MCF 10A (cell line): Measurements from ENCODE around the gene FARS2. TPM values are rescaled to one million over a fixed set of nuclear protein-coding genes. Genes with fewer than 3 reads are reported as not detected.

Source experiments
- BruUV-seq: library from RNA; stranded (reverse); fragments of 400-500 nt; replicated peaks from 2 replicates; lab custom pipeline; 2021; lab: Mats Ljungman, UMichigan
- CTCF ChIA-PET: fragments of 300-600 bp; sonication (Branson Sonifier 250); formaldehyde crosslinking; extraction: SDS; loops from one replicate; lab custom pipeline; 2021; ENCODE audit warnings: antibody characterized with exemption, inconsistent platforms; lab: Yijun Ruan, JAX
- POLR2A ChIA-PET: fragments of 300-600, 350-650 bp; sonication (Branson Sonifier 250); formaldehyde crosslinking; extraction: SDS; loops from one replicate; lab custom pipeline; 2020; ENCODE audit warnings: antibody characterized with exemption, inconsistent platforms; lab: Yijun Ruan, JAX
- DNase-seq: peaks from one replicate; pipeline ENCODE4 v3.0.0-alpha.2; 2018; ENCODE audit not compliant: unreplicated experiment
- H3K27ac Mint-ChIP-seq: one replicate; pipeline ENCODE4 v1.8.0; 2022; ENCODE audit warnings: mild to moderate bottlenecking, low read depth, mixed read lengths; ENCODE audit not compliant: unreplicated experiment
- H3K27me3 Mint-ChIP-seq: one replicate; pipeline ENCODE4 v1.8.0; 2022; ENCODE audit warnings: mixed read lengths; ENCODE audit not compliant: insufficient read depth, unreplicated experiment
- H3K36me3 Mint-ChIP-seq: one replicate; pipeline ENCODE4 v1.8.0; 2022; ENCODE audit warnings: mild to moderate bottlenecking, moderate library complexity, mixed read lengths; ENCODE audit not compliant: insufficient read depth, unreplicated experiment
- H3K4me1 Mint-ChIP-seq: one replicate; pipeline ENCODE4 v1.8.0; 2022; ENCODE audit warnings: mixed read lengths; ENCODE audit not compliant: insufficient read depth, unreplicated experiment
- H3K4me3 Mint-ChIP-seq: one replicate; pipeline ENCODE4 v1.8.0; 2022; ENCODE audit warnings: mild to moderate bottlenecking, moderate library complexity, mixed read lengths; ENCODE audit not compliant: unreplicated experiment
- H3K9me3 Mint-ChIP-seq: one replicate; pipeline ENCODE4 v1.8.0; 2022; ENCODE audit warnings: mixed read lengths; ENCODE audit not compliant: unreplicated experiment
- CTCF ChIP-seq: fragments of 200-600 bp; IDR thresholded peaks from one replicate; pipeline ENCODE4 v1.8.0; 2022; ENCODE audit warnings: antibody characterized with exemption, mild to moderate bottlenecking; ENCODE audit not compliant: unreplicated experiment
- intact Hi-C: fragments of 100-400 bp; cut with micrococcal nuclease; formaldehyde crosslinking; loops from 2 replicates; pipeline ENCODE4 v1.14.1; 2022
- total RNA-seq: library from RNA; stranded (reverse); gene quantifications from 2 replicates; pipeline ENCODE4 v1.2.3, GENCODE V29; 2022

FARS2 gene
- total RNA-seq, 1 experiment from 2014 or later = 18.2 TPM

- H3K9me3 Mint-ChIP-seq = no peaks in the 10 kb centered on the region
- H3K4me3 Mint-ChIP-seq = no peak overlapping the region
- H3K36me3 Mint-ChIP-seq = no peaks in the 10 kb centered on the region
- H3K27ac Mint-ChIP-seq = no peak overlapping the region
- no peak for TF ChIP-seq CTCF
- POLR2A ChIA-PET = no interaction called here
- H3K4me1 Mint-ChIP-seq = no peaks in the 10 kb centered on the region
- no TSS peak for BruUV-seq
- peak; percentile 31 for DNase-seq
- intact Hi-C loops = no loop called here
- CTCF ChIA-PET = no interaction called here
- H3K27me3 Mint-ChIP-seq = no peaks in the 10 kb centered on the region
These were observed 467.7 kb downstream of the FARS2 start for GRCh38 chr6:5729080-5729434.

GRCh38 chr6:5729813-5730517, 468.7 kb downstream of the FARS2 start:
- intact Hi-C loops = no loop called here
- H3K27me3 Mint-ChIP-seq = no peaks in the 10 kb centered on the region
- H3K9me3 Mint-ChIP-seq = no peaks in the 10 kb centered on the region
- H3K36me3 Mint-ChIP-seq = no peaks in the 10 kb centered on the region
- H3K4me1 Mint-ChIP-seq = no peaks in the 10 kb centered on the region
- no TSS peak for BruUV-seq
- ChIA-PET CTCF (no interaction called here), POLR2A (no interaction called here)
- no peak for DNase-seq
- no peak overlapping the region for H3K27ac Mint-ChIP-seq
- no peak overlapping the region for H3K4me3 Mint-ChIP-seq
- no peak for TF ChIP-seq CTCF

- no TSS peak for BruUV-seq
- no peaks in the 10 kb centered on the region for H3K27me3 Mint-ChIP-seq
- H3K36me3 Mint-ChIP-seq = no peaks in the 10 kb centered on the region
- H3K4me1 Mint-ChIP-seq = no peaks in the 10 kb centered on the region
- H3K4me3 Mint-ChIP-seq = no peak overlapping the region
- ChIA-PET POLR2A (no interaction called here), CTCF (no interaction called here)
- intact Hi-C loops = no loop called here
- DNase-seq = peak; percentile 21
- no peak overlapping the region for H3K27ac Mint-ChIP-seq
- no peak for TF ChIP-seq CTCF
- H3K9me3 Mint-ChIP-seq = no peaks in the 10 kb centered on the region
These were observed 469.4 kb downstream of the FARS2 start for GRCh38 chr6:5730585-5731263.

- no peaks in the 10 kb centered on the region for H3K27me3 Mint-ChIP-seq
- H3K36me3 Mint-ChIP-seq = no peaks in the 10 kb centered on the region
- CTCF ChIA-PET = no interaction called here
- no peaks in the 10 kb centered on the region for H3K4me1 Mint-ChIP-seq
- DNase-seq = no peak
- POLR2A ChIA-PET = no interaction called here
- BruUV-seq = no TSS peak
- intact Hi-C loops = no loop called here
- no peaks in the 10 kb centered on the region for H3K9me3 Mint-ChIP-seq
- H3K4me3 Mint-ChIP-seq = no peak overlapping the region
- TF ChIP-seq CTCF = no peak
- no peak overlapping the region for H3K27ac Mint-ChIP-seq
These were observed 470.1 kb downstream of the FARS2 start for GRCh38 chr6:5731435-5731834.
